ENCODE results near the gene GORASP2.

DNA sequence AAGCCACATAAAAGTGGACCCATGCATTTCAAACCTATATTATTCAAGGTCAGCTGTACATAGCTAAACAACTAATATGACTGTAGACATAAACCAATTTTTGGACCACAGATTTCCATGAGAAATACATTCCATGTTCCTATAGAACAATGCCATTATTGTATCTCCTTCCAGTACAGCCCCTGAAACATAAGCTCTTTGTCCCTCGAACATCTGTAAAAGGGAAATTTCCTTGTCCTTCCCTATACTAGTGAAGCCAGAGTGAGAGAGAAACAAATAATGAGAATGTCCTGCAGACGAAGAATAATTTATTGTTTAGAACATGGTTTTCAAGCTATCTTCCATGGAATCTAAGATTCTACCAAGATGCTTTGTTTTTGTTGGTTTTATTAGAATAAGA is 75.3 kb downstream of the GORASP2 start:
- TF ChIP-seq, protein P1, sequence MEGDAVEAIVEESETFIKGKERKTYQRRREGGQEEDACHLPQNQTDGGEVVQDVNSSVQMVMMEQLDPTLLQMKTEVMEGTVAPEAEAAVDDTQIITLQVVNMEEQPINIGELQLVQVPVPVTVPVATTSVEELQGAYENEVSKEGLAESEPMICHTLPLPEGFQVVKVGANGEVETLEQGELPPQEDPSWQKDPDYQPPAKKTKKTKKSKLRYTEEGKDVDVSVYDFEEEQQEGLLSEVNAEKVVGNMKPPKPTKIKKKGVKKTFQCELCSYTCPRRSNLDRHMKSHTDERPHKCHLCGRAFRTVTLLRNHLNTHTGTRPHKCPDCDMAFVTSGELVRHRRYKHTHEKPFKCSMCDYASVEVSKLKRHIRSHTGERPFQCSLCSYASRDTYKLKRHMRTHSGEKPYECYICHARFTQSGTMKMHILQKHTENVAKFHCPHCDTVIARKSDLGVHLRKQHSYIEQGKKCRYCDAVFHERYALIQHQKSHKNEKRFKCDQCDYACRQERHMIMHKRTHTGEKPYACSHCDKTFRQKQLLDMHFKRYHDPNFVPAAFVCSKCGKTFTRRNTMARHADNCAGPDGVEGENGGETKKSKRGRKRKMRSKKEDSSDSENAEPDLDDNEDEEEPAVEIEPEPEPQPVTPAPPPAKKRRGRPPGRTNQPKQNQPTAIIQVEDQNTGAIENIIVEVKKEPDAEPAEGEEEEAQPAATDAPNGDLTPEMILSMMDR (IDR thresholded peaks at IDR 0.05) = no peak
- TF ChIP-seq POLR2A (IDR thresholded peaks at IDR 0.05) = no peak
